OCI-LY1 (cell line): ENCODE measurements around the gene SNAI1.

Experiments used
- H2AFZ ChIP-seq: fragments of 200-600 bp; sonication (generic), shearing (Covaris generic); 2 replicates; pipeline ENCODE4 v1.6.0; 2014; ENCODE audit warnings: antibody characterized with exemption, mild to moderate bottlenecking, low read length
- H3F3A ChIP-seq: fragments of 200-600 bp; sonication (generic), shearing (Covaris generic); 2 replicates; pipeline ENCODE4 v1.6.0; 2014; ENCODE audit warnings: mild to moderate bottlenecking, antibody characterized with exemption, low read length, moderate library complexity; ENCODE audit not compliant: insufficient read depth
- H3K27ac ChIP-seq: fragments of 200-600 bp; sonication (generic); 2 replicates; pipeline ENCODE4 v1.5.1; 2014; ENCODE audit warnings: low read length, mixed run types, mild to moderate bottlenecking, low read depth; ENCODE audit not compliant: poor library complexity, severe bottlenecking
- H3K27me3 ChIP-seq: fragments of 200-600 bp; sonication (generic); 2 replicates; pipeline ENCODE4 v1.6.0; 2014; ENCODE audit warnings: antibody characterized with exemption, mild to moderate bottlenecking, low read length, moderate library complexity; ENCODE audit not compliant: insufficient read depth
- H3K36me3 ChIP-seq: fragments of 200-600 bp; sonication (generic); 2 replicates; pipeline ENCODE4 v1.6.1; 2014; ENCODE audit warnings: mild to moderate bottlenecking, antibody characterized with exemption, low read length, moderate library complexity, mixed read lengths; ENCODE audit not compliant: insufficient read depth
- H3K4me1 ChIP-seq: fragments of 200-600 bp; sonication (generic); 2 replicates; pipeline ENCODE4 v1.5.1; 2014; ENCODE audit warnings: mild to moderate bottlenecking, low read length, moderate library complexity; ENCODE audit not compliant: insufficient read depth, severe bottlenecking
- H3K4me2 ChIP-seq: fragments of 200-600 bp; sonication (generic), shearing (Covaris generic); 2 replicates; pipeline ENCODE4 v1.6.1; 2014; ENCODE audit warnings: low read length
- H3K4me3 ChIP-seq: fragments of 200-600 bp; sonication (generic); 2 replicates; pipeline ENCODE4 v1.5.1; 2014; ENCODE audit warnings: low read length, low read depth, mild to moderate bottlenecking, mixed read lengths; ENCODE audit not compliant: poor library complexity, severe bottlenecking
- H3K79me2 ChIP-seq: fragments of 200-600 bp; shearing (Covaris generic); 2 replicates; pipeline ENCODE4 v1.6.1; 2016; ENCODE audit warnings: mixed run types, low read length, mixed read lengths; ENCODE audit not compliant: insufficient read depth
- H3K9ac ChIP-seq: fragments of 200-600 bp; sonication (generic), shearing (Covaris generic); 2 replicates; pipeline ENCODE4 v1.6.1; 2014; ENCODE audit warnings: mild to moderate bottlenecking, low read length, mixed read lengths
- H3K9me2 ChIP-seq: fragments of 200-600 bp; sonication (generic), shearing (Covaris generic); 2 replicates; pipeline ENCODE4 v1.6.1; 2014; ENCODE audit warnings: low read depth, mild to moderate bottlenecking, low read length, mixed read lengths
- H3K9me3 ChIP-seq: fragments of 200-600 bp; shearing (Covaris generic); 2 replicates; pipeline ENCODE4 v1.6.1; 2014; ENCODE audit warnings: low read length, mixed read lengths
- H4K20me1 ChIP-seq: fragments of 200-600 bp; sonication (generic), shearing (Covaris generic); 2 replicates; pipeline ENCODE4 v1.6.0; 2016; ENCODE audit warnings: mild to moderate bottlenecking, low read length; ENCODE audit not compliant: insufficient read depth
- EZH2 ChIP-seq: fragments of 200-600 bp; sonication (generic), shearing (Covaris generic); IDR thresholded peaks from 2 replicates; pipeline ENCODE4 v1.8.0; 2017; ENCODE audit warnings: borderline replicate concordance, mixed run types, mild to moderate bottlenecking, antibody characterized with exemption, low read length, moderate library complexity, mixed read lengths
- TF ChIP-seq, protein P1 (sequence below): fragments of 200-600 bp; sonication (generic), shearing (Covaris generic); IDR thresholded peaks from 2 replicates; pipeline ENCODE4 v1.5.1; 2017; ENCODE audit warnings: mild to moderate bottlenecking, antibody characterized with exemption, low read length, moderate library complexity, mixed read lengths

SNAI1 gene

GRCh38 chr20:50023116-50023805 is 40.5 kb downstream of the SNAI1 start:
- Histone ChIP-seq H3K4me2 (no peak overlapping the region), H3K4me3 (no peak overlapping the region)

DNA sequence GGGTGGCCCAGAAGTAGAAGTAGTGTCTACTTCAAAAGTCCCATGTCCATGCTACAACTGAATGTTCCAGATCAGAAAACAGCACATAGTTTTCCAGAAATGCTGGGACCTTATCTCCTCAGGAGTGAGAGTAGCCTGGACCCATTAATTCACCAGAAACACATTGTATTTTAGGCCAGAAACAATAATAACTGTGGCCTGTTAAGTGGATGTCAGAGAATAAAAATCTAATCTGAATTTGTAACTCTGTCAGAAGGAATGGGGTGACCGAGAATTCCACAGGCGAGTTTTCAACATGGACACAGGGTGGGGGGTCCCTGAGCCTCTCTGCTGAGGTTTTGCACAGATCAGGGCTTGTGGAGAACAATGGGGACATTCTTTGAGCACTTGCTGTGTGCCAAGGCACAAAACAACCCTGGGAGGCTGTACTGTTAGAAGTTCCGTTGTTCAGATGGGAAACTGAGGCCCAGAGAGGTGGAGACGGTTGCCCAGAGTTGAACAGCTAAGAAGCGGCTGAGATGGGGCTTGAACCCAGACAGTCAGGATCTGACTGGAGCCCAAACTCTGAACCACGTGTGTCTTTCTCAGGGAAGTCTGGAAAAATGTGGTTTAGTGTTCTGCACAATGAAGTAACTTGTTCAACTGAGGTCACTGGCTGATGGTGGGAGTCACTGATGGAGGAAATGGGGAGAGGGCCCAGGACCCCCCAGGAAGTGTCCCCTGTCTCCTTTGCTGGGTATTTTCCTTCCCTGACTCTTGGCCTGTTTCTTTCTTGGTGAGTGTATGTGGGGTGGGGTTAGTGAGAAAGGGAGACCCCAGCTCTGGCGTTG is 44.2 kb downstream of the SNAI1 start:
- H3K9me2 ChIP-seq, result no peaks in the 10 kb centered on the region
- peaks cover 20% of the 10 kb centered on the region for H3K27me3 ChIP-seq
- no peak overlapping the region for H3K27ac ChIP-seq
- H3K4me3 ChIP-seq, result no peak overlapping the region
- H4K20me1 ChIP-seq, result no peaks in the 10 kb centered on the region
- no peaks in the 10 kb centered on the region for H3K4me1 ChIP-seq
- no peak overlapping the region for H3K9ac ChIP-seq
- no peak overlapping the region for H2AFZ ChIP-seq
- peaks cover 4% of the 10 kb centered on the region; the same call in 1 of the 2 replicates for H3F3A ChIP-seq
- H3K4me2 ChIP-seq, result no peak overlapping the region
- H3K9me3 ChIP-seq, result no peaks in the 10 kb centered on the region
- no peaks in the 10 kb centered on the region for H3K36me3 ChIP-seq
- TF ChIP-seq EZH2, result no peak
- TF ChIP-seq, protein P1, sequence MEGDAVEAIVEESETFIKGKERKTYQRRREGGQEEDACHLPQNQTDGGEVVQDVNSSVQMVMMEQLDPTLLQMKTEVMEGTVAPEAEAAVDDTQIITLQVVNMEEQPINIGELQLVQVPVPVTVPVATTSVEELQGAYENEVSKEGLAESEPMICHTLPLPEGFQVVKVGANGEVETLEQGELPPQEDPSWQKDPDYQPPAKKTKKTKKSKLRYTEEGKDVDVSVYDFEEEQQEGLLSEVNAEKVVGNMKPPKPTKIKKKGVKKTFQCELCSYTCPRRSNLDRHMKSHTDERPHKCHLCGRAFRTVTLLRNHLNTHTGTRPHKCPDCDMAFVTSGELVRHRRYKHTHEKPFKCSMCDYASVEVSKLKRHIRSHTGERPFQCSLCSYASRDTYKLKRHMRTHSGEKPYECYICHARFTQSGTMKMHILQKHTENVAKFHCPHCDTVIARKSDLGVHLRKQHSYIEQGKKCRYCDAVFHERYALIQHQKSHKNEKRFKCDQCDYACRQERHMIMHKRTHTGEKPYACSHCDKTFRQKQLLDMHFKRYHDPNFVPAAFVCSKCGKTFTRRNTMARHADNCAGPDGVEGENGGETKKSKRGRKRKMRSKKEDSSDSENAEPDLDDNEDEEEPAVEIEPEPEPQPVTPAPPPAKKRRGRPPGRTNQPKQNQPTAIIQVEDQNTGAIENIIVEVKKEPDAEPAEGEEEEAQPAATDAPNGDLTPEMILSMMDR, result no peak
- no peaks in the 10 kb centered on the region for H3K79me2 ChIP-seq

More at GRCh38 chr20:50023116-50023805, 40.5 kb downstream of the SNAI1 start:
- no peaks in the 10 kb centered on the region for H3K9me2 ChIP-seq
- H4K20me1 ChIP-seq, result no peaks in the 10 kb centered on the region
- peaks cover 17% of the 10 kb centered on the region for H3K27me3 ChIP-seq
- H3K9ac ChIP-seq, result no peak overlapping the region
- no peaks in the 10 kb centered on the region for H3K79me2 ChIP-seq
- H3K4me1 ChIP-seq, result no peaks in the 10 kb centered on the region
- H3F3A ChIP-seq, result peaks cover 4% of the 10 kb centered on the region; the same call in 1 of the 2 replicates
- H3K27ac ChIP-seq, result no peak overlapping the region
- TF ChIP-seq, protein P1, result no peak
- no peak for TF ChIP-seq EZH2
- H3K9me3 ChIP-seq, result no peaks in the 10 kb centered on the region
- H2AFZ ChIP-seq, result no peak overlapping the region
- no peaks in the 10 kb centered on the region for H3K36me3 ChIP-seq

GRCh38 chr20:50027611-50028105 is 44.9 kb downstream of the SNAI1 start:
- H3K27me3 ChIP-seq, result peaks cover 20% of the 10 kb centered on the region
- no peaks in the 10 kb centered on the region for H3K79me2 ChIP-seq
- no peaks in the 10 kb centered on the region for H4K20me1 ChIP-seq
- H3K9me3 ChIP-seq, result no peaks in the 10 kb centered on the region
- H3K4me2 ChIP-seq, result no peak overlapping the region
- no peak overlapping the region for H2AFZ ChIP-seq
- TF ChIP-seq EZH2, result no peak
- TF ChIP-seq, protein P1, result no peak
- peaks cover 4% of the 10 kb centered on the region; the same call in 1 of the 2 replicates for H3F3A ChIP-seq
- H3K27ac ChIP-seq, result no peak overlapping the region
- no peak overlapping the region for H3K9ac ChIP-seq
- H3K4me1 ChIP-seq, result no peaks in the 10 kb centered on the region
- no peaks in the 10 kb centered on the region for H3K9me2 ChIP-seq
- H3K36me3 ChIP-seq, result no peaks in the 10 kb centered on the region
- no peak overlapping the region for H3K4me3 ChIP-seq
